Breast epithelium (tissue), 4 donors: Measurements from ENCODE around the gene NRROS. TPM values are rescaled to one million over a fixed set of nuclear protein-coding genes. Genes with fewer than 3 reads are reported as not detected.

Experiments used
- DNase-seq, 2 donors: peaks; one replicate each; pipeline ENCODE4 v3.0.0-alpha.2; 2019; ENCODE audit warnings: low spot score in 2 of 2
- H3K27ac ChIP-seq, 2 donors: fragments of 200-600 bp; sonication (generic) in 1 of 2; one replicate each; pipeline ENCODE4 v1.5.1; 2016 to 2019; ENCODE audit warnings: mild to moderate bottlenecking in 1 of 2
- H3K27me3 ChIP-seq, 2 donors: fragments of 200-600 bp; sonication (generic) in 1 of 2; one replicate each; pipeline versions ENCODE4 v1.5.1 to v1.6.0; 2017 to 2019; ENCODE audit warnings: control low read depth in 1 of 2, mild to moderate bottlenecking in 1 of 2
- H3K36me3 ChIP-seq: fragments of 200-600 bp; one replicate; pipeline ENCODE4 v1.5.1; 2019
- H3K4me1 ChIP-seq, 2 donors: fragments of 200-600 bp; sonication (generic); one replicate each; pipeline ENCODE4 v1.5.1; 2016 to 2019; ENCODE audit warnings: control low read depth in 1 of 2
- H3K4me3 ChIP-seq, 3 donors: fragments of 200-600 bp; sonication (generic); 1 replicate in 2 of 3; 2 replicates in 1 of 3; pipeline ENCODE4 v1.5.1; 2016 to 2019; ENCODE audit warnings: mild to moderate bottlenecking in 3 of 3, moderate library complexity in 2 of 3
- H3K9me3 ChIP-seq, 2 donors: fragments of 200-600 bp; sonication (generic) in 1 of 2; one replicate each; pipeline ENCODE4 v1.5.1; 2016 to 2019; ENCODE audit warnings: control low read depth in 1 of 2
- POLR2A ChIP-seq: fragments of 450-650 bp; IDR thresholded peaks from one replicate; pipeline ENCODE4 v1.6.1; 2016; ENCODE audit warnings: antibody characterized with exemption, mild to moderate bottlenecking, moderate library complexity
- POLR2AphosphoS5 ChIP-seq, 3 donors: sonication (generic); formaldehyde crosslinking; IDR thresholded peaks; one replicate each; pipeline ENCODE4 v1.6.1; 2017; ENCODE audit warnings: antibody characterized with exemption in 3 of 3
- intact Hi-C: fragments of 100-400 bp; cut with DNase I; formaldehyde crosslinking; loops from one replicate; pipeline ENCODE4 v1.15.1; 2023; ENCODE audit warnings: low total_unique reads
- total RNA-seq, 3 donors: library from RNA; depleted of rRNA; stranded (reverse); fragments of >200 nt; gene quantifications; one replicate each; pipeline ENCODE4 v1.1.0, GENCODE V29; 2016
- TF ChIP-seq, protein P1 (sequence below), 3 donors: fragments of 450-650 bp; IDR thresholded peaks; one replicate each; pipeline ENCODE4 v1.5.1; 2016 to 2017; ENCODE audit warnings: antibody characterized with exemption in 3 of 3, mild to moderate bottlenecking in 3 of 3, moderate library complexity in 3 of 3

The NRROS gene
- total RNA-seq, 3 donors from 2014 or later, result 3.2 to 13.9 (median 4.3) TPM

DNA sequence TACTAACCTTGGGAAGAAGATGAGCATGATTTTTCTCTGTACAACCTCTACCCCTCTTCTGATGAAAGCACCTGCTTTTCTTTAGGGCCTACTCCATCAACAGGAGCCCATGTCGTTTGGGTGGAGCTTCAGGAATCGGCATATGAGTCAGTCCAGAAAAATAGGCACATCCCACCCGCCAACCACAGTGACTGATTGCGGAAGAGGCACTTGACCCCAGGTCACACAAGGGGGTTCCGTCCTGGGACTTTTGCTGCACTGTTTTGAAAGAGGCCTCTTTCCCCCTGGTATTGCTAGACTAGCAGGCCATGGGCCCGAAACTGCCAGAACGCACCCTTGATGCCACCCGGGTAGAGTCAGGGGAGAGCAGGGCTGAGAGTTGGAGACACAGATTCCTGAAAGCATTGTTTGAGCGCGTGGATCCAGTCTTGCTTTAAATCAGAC, 19.3 kb upstream of the NRROS start:
- Histone ChIP-seq H3K36me3 (no peaks in the 10 kb centered on the region), H3K27ac (peak overlapping the region in 1 of 2 donors; percentile 54), H3K4me1 (no peaks in the 10 kb centered on the region), H3K9me3 (no peaks in the 10 kb centered on the region), H3K4me3 (no peak overlapping the region), H3K27me3 (no peaks in the 10 kb centered on the region)
- intact Hi-C loops, result no loop called here
- peak in 1 of 2 donors; percentile 28 for DNase-seq
- TF ChIP-seq POLR2A, result no peak

DNA sequence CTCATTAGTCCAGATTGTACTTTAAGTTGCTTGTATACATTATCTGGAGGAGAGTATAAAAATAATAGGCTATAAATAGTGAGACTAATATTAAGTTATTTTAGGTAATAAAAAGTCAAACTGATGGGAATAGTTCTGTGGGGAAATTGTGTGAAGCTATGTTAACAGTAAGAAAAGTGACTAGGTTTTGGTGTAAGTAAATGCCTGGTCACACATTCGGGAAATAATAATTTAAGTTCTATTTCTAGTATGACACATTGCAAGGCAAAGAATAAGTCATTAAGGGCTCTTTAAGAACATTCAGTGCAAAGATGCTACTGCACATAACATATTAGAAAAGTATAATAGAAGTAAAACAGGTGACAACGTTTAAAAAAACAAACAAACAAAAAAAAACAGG, 18.8 kb upstream of the NRROS start:
- Histone ChIP-seq H3K27ac (peak overlapping the region in 1 of 2 donors; percentile 54), H3K4me1 (no peaks in the 10 kb centered on the region), H3K27me3 (no peaks in the 10 kb centered on the region), H3K4me3 (no peak overlapping the region), H3K36me3 (no peaks in the 10 kb centered on the region), H3K9me3 (no peaks in the 10 kb centered on the region)
- no peak for DNase-seq
- TF ChIP-seq POLR2AphosphoS5 (IDR thresholded peaks at IDR 0.05) (no peak), POLR2A (no peak)
- TF ChIP-seq, protein P1, sequence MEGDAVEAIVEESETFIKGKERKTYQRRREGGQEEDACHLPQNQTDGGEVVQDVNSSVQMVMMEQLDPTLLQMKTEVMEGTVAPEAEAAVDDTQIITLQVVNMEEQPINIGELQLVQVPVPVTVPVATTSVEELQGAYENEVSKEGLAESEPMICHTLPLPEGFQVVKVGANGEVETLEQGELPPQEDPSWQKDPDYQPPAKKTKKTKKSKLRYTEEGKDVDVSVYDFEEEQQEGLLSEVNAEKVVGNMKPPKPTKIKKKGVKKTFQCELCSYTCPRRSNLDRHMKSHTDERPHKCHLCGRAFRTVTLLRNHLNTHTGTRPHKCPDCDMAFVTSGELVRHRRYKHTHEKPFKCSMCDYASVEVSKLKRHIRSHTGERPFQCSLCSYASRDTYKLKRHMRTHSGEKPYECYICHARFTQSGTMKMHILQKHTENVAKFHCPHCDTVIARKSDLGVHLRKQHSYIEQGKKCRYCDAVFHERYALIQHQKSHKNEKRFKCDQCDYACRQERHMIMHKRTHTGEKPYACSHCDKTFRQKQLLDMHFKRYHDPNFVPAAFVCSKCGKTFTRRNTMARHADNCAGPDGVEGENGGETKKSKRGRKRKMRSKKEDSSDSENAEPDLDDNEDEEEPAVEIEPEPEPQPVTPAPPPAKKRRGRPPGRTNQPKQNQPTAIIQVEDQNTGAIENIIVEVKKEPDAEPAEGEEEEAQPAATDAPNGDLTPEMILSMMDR (IDR thresholded peaks at IDR 0.05), result no peak
- intact Hi-C loops, result loop anchor here (1.0 kb wide), 1 partner anchor 11 kb away; no protein-coding TSS in a partner anchor

DNA sequence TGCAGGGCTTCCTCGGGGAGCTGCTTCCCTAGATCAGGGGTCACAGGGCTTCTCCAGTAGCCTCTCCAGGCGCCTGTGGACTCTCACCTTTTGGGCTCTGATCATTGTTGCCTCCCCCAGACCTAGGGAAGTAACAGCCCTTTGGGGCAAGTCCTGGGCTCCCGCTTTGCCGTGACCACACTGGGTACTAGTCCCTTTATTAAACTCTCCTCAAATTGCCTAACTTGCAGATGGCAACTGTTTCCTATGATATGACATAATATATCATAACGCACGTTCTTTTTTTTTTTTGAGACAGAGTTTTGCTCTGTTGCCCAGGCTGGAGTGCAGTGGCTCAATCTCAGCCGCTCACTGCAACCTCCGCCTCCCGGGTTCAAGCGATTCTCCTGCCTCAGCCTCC, 17.9 kb upstream of the NRROS start:
- intact Hi-C loops, result loop anchor here (1.0 kb wide), 1 partner anchor 12 kb away; no protein-coding TSS in a partner anchor
- H3K4me1 ChIP-seq, result no peaks in the 10 kb centered on the region
- no peak overlapping the region for H3K4me3 ChIP-seq
- H3K36me3 ChIP-seq, result no peaks in the 10 kb centered on the region
- TF ChIP-seq POLR2AphosphoS5 (IDR thresholded peaks at IDR 0.05), result no peak
- TF ChIP-seq, protein P1 (IDR thresholded peaks at IDR 0.05), result no peak
- no peak for TF ChIP-seq POLR2A
- no peak for DNase-seq
- H3K9me3 ChIP-seq, result no peaks in the 10 kb centered on the region
- no peaks in the 10 kb centered on the region for H3K27me3 ChIP-seq
- no peak overlapping the region for H3K27ac ChIP-seq

- intact Hi-C loops, result no loop called here
- H3K4me1 ChIP-seq, result no peaks in the 10 kb centered on the region
Observed at GRCh38 chr3:196624067-196624790, 15.3 kb upstream of the NRROS start.

GRCh38 chr3:196624907-196625306, 14.6 kb upstream of the NRROS start:
- Histone ChIP-seq H3K36me3 (no peaks in the 10 kb centered on the region), H3K9me3 (no peaks in the 10 kb centered on the region), H3K27me3 (no peaks in the 10 kb centered on the region), H3K4me3 (no peak overlapping the region), H3K4me1 (no peaks in the 10 kb centered on the region), H3K27ac (peak overlapping the region in 1 of 2 donors; percentile 23)
- DNase-seq, result no peak
- TF ChIP-seq, protein P1 (IDR thresholded peaks at IDR 0.05), result no peak
- TF ChIP-seq POLR2AphosphoS5 (IDR thresholded peaks at IDR 0.05), result no peak
- no peak for TF ChIP-seq POLR2A
- intact Hi-C loops, result no loop called here

More at GRCh38 chr3:196624067-196624790, 15.3 kb upstream of the NRROS start:
- Histone ChIP-seq H3K4me3 (no peak overlapping the region), H3K27ac (peak overlapping the region in 1 of 2 donors; percentile 25), H3K9me3 (no peaks in the 10 kb centered on the region), H3K27me3 (no peaks in the 10 kb centered on the region), H3K36me3 (no peaks in the 10 kb centered on the region)
- TF ChIP-seq POLR2AphosphoS5 (IDR thresholded peaks at IDR 0.05), result no peak
- TF ChIP-seq, protein P1 (IDR thresholded peaks at IDR 0.05), result no peak
- DNase-seq, result no peak
